ENCODE results near the gene BCL3.

DNA sequence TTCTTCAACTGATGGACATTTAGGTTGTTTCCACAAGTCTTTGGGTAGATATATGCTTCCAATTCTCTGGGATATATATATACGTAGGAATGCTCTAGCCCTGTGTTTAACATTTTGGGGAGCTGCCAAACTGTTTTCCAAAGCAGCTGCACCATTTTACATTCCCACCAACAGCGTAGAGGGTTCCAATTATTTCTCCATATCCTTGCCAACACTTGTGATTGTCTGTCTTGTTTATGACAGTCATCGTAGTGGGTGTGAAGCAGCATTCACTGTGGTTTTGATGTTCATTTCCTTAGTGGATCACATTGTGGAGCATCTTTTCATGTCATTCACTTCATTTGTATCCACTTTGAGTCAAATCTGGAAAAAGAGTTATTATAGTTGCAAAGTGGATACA, 24.5 kb downstream of the BCL3 start:
- TF ChIP-seq, protein P1, sequence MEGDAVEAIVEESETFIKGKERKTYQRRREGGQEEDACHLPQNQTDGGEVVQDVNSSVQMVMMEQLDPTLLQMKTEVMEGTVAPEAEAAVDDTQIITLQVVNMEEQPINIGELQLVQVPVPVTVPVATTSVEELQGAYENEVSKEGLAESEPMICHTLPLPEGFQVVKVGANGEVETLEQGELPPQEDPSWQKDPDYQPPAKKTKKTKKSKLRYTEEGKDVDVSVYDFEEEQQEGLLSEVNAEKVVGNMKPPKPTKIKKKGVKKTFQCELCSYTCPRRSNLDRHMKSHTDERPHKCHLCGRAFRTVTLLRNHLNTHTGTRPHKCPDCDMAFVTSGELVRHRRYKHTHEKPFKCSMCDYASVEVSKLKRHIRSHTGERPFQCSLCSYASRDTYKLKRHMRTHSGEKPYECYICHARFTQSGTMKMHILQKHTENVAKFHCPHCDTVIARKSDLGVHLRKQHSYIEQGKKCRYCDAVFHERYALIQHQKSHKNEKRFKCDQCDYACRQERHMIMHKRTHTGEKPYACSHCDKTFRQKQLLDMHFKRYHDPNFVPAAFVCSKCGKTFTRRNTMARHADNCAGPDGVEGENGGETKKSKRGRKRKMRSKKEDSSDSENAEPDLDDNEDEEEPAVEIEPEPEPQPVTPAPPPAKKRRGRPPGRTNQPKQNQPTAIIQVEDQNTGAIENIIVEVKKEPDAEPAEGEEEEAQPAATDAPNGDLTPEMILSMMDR (IDR thresholded peaks at IDR 0.05) = no peak
- no peak for TF ChIP-seq POLR2A (IDR thresholded peaks at IDR 0.05)

All from uterus (tissue), 2 donors.